Tibial nerve (tissue), 4 donors: ENCODE data around the gene ALG12. TPM values are rescaled to one million over a fixed set of nuclear protein-coding genes. Genes with fewer than 3 reads are reported as not detected.

Experiments used
- DNase-seq, 2 donors: peaks; one replicate each; pipeline ENCODE4 v3.0.0-alpha.2; 2019; ENCODE audit warnings: low spot score in 2 of 2
- H3K27ac ChIP-seq, 4 donors: fragments of 200-600 bp; sonication (generic) in 3 of 4; one replicate each; pipeline ENCODE4 v1.5.1; 2017 to 2019; ENCODE audit warnings: mild to moderate bottlenecking in 1 of 4
- H3K27me3 ChIP-seq, 2 donors: fragments of 200-600 bp; sonication (generic) in 1 of 2; one replicate each; pipeline versions ENCODE4 v1.5.1 to v1.6.0; 2017 to 2019
- H3K36me3 ChIP-seq, 3 donors: fragments of 200-600 bp; sonication (generic); one replicate each; pipeline ENCODE4 v1.5.1; 2018 to 2019
- H3K4me1 ChIP-seq, 4 donors: fragments of 200-600 bp; sonication (generic) in 3 of 4; one replicate each; pipeline ENCODE4 v1.5.1; 2017 to 2019
- H3K4me3 ChIP-seq, 4 donors: fragments of 200-600 bp; sonication (generic) in 3 of 4; one replicate each; pipeline ENCODE4 v1.5.1; 2017 to 2019; ENCODE audit warnings: mild to moderate bottlenecking in 1 of 4, moderate library complexity in 1 of 4
- H3K9me3 ChIP-seq, 4 donors: fragments of 200-600 bp; sonication (generic) in 3 of 4; one replicate each; pipeline ENCODE4 v1.5.1; 2017 to 2019
- CTCF ChIP-seq, 5 experiments: fragments of 200-600 bp in 3 of 5; fragments of 450-650 bp in 2 of 5; sonication (generic) in 3 of 5; IDR thresholded peaks; one replicate each; pipeline ENCODE4 v1.5.1; 2016 to 2019; ENCODE audit warnings: antibody characterized with exemption in 5 of 5, mild to moderate bottlenecking in 3 of 5, moderate library complexity in 2 of 5
- EP300 ChIP-seq, 2 donors: sonication (generic); formaldehyde crosslinking; IDR thresholded peaks; one replicate each; pipeline ENCODE4 v1.6.1; 2017; ENCODE audit warnings: antibody characterized with exemption in 2 of 2, mild to moderate bottlenecking in 1 of 2
- POLR2A ChIP-seq, 2 donors: fragments of 450-650 bp; IDR thresholded peaks; one replicate each; pipeline ENCODE4 v1.6.1; 2017; ENCODE audit warnings: antibody characterized with exemption in 2 of 2, mild to moderate bottlenecking in 2 of 2, moderate library complexity in 2 of 2
- WGBS, 2 donors: methylation state at CpG; one replicate each; pipeline ENCODE4 v1.1.5; 2018; 5-methylcytosine and 5-hydroxymethylcytosine counted together
- total RNA-seq, 4 donors: library from RNA; depleted of rRNA; stranded (reverse); fragments of >200 nt; gene quantifications; one replicate each; pipeline ENCODE4 v1.1.0, GENCODE V29; 2016

The ALG12 gene
- total RNA-seq, 4 donors from 2014 or later: 9.0 to 17.4 (median 14.5) TPM

DNA sequence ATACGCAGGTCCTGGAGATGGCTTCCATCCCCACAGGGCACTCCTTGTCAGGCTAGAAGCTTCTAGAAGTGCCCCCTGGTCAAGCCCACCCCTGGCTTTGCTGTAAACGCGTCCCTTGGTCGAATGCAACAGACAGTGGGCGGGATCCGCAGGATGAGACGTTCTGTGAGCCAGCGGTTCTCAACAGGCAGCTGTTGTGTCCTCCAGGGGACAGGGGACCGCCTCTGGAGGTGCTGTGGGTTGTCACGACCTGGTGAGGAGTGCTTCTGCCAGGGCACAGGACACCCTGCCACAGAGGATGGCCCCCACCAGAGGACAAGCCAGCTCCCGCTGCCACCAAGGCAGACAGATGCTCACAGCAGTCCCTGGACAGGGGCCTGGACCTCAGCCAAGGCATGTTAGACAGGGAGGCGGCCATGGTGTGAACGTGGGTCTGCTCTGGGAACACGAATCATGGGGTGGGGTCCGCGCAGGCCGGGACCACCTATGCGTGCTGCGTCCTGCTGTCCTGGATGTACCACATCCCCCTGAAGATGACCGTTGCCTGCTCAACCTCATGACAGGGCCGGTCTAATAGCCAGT, 11.8 kb upstream of the ALG12 start:
- Histone ChIP-seq H3K27ac (peak overlapping the region in 3 of 4 donors; percentile 34 to 98 (median 47)), H3K27me3 (peaks cover 0 to 7% of the 10 kb centered on the region in 2 donors), H3K9me3 (no peaks in the 10 kb centered on the region), H3K4me3 (no peak overlapping the region), H3K36me3 (peaks cover 0 to 23% (median 0%) of the 10 kb centered on the region in 3 donors), H3K4me1 (peaks cover 0 to 61% (median 40%) of the 10 kb centered on the region in 4 donors)
- WGBS, 2 donors: 48 to 67% methylated on average over 12 of the region's 21 CpGs
- DNase-seq: no peak
- TF ChIP-seq EP300 (IDR thresholded peaks at IDR 0.05): no peak
- TF ChIP-seq POLR2A (IDR thresholded peaks at IDR 0.05): no peak
- TF ChIP-seq CTCF (IDR thresholded peaks at IDR 0.05): no peak

DNA sequence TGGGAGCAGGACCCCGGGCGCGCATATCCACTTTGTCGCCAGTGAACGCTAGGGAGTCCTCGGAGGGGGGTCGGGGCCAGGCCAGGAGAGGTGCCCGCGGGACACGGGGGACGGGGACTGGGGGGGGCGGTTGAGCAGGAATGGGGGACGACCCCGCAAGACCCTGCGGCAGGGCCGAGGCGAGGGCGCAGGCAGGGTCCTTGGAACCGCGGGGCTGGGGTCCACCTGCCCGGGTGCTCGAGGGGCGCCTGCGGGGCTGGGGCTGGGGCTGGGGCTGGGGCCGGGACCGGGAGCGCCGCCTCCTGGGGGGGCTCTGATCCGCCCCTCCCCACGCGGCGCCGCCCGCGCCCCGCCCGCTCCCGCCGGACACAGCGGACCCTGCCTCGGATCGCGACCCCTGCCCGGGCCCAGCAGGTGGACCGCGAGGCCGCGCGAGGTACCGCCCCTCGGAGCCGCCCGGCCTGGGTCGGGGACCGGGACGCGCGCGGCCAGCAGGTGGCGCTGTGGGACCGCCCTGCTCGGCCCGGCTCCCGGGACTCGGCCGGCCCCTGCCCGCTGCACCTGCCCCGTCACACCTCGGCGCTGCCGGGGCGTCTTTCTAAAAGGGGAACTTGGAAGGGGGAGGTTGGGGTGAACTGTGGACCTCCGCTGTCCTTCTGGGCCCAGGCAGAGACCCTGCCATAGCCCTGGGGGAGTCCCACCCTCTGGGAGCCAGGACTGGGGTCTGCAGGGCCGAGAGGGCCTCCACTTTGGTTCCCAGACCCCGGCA, 11.2 kb upstream of the ALG12 start:
- TF ChIP-seq POLR2A (IDR thresholded peaks at IDR 0.05) (no peak), CTCF (IDR thresholded peaks at IDR 0.05) (peak; percentile 88 to 99 (median 98))

DNA sequence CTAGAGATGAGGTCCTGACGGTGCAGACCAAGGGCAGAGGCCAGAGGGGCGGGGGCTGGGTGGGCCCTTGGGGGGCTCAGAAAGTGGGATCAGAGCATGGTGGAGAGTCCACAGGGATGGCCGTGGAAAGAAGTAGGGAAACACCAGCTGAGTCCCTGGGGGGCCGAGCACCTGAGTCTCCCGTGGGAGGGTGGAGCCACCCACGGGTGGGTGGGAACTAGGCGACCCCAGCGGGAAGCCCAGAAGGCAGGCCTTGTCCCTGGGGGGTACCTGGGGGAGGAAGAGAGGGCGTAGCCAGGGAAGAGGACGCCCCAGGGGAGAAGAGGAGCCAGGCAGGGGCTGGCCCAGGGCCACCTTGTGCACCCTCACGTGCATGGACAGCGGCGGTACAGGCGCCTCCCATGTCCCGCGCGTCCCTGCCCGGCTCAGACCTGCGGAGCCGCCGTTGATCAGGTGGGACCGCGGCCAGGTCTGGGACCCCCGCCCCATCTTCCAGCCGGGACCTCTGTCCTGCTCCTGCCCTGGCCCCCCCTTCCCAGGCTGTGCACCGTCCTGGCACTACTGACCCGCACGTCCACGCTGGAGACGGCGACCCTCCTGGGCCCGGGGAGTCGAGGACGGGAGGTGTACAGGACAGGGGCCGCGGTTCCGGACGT, 10.4 kb upstream of the ALG12 start:
- WGBS, 2 donors: 41 to 60% methylated on average over 14 to 37 of the region's 38 CpGs

More for the DNA sequence above, 11.2 kb upstream of the ALG12 start:
- no peaks in the 10 kb centered on the region for H3K9me3 ChIP-seq
- H3K4me1 ChIP-seq: peaks cover 0 to 54% (median 34%) of the 10 kb centered on the region in 4 donors
- H3K4me3 ChIP-seq: peak overlapping the region in 1 of 4 donors; percentile 27
- 9% methylated on average over 10 to 12 of the region's 75 CpGs for WGBS, 2 donors
- peaks cover 0 to 7% of the 10 kb centered on the region in 2 donors for H3K27me3 ChIP-seq
- peak overlapping the region in 2 of 4 donors; percentile 47 to 98 for H3K27ac ChIP-seq
- DNase-seq: no peak
- H3K36me3 ChIP-seq: peaks cover 0 to 30% (median 0%) of the 10 kb centered on the region in 3 donors

GRCh38 chr22:49928185-49928495, 9.9 kb upstream of the ALG12 start:
- no peak for DNase-seq
- H3K27ac ChIP-seq: no peak overlapping the region
- H3K27me3 ChIP-seq: peaks cover 0 to 7% of the 10 kb centered on the region in 2 donors
- H3K9me3 ChIP-seq: no peaks in the 10 kb centered on the region
- 89 to 91% methylated on average over 4 to 6 of the region's 8 CpGs for whole genome bisulfite sequencing, 2 donors
- H3K36me3 ChIP-seq: peaks cover 0 to 43% (median 0%) of the 10 kb centered on the region in 3 donors
- H3K4me3 ChIP-seq: no peak overlapping the region
- peaks cover 0 to 42% (median 22%) of the 10 kb centered on the region in 4 donors for H3K4me1 ChIP-seq
- TF ChIP-seq EP300 (IDR thresholded peaks at IDR 0.05) (no peak), POLR2A (IDR thresholded peaks at IDR 0.05) (no peak), CTCF (IDR thresholded peaks at IDR 0.05) (no peak)

More for the DNA sequence above, 10.4 kb upstream of the ALG12 start:
- H3K27ac ChIP-seq: no peak overlapping the region
- peaks cover 0 to 38% (median 0%) of the 10 kb centered on the region in 3 donors for H3K36me3 ChIP-seq
- no peak overlapping the region for H3K4me3 ChIP-seq
- peaks cover 0 to 7% of the 10 kb centered on the region in 2 donors for H3K27me3 ChIP-seq
- TF ChIP-seq POLR2A (IDR thresholded peaks at IDR 0.05) (no peak), CTCF (IDR thresholded peaks at IDR 0.05) (no peak), EP300 (IDR thresholded peaks at IDR 0.05) (no peak)
- DNase-seq: no peak
- H3K4me1 ChIP-seq: peaks cover 0 to 47% (median 26%) of the 10 kb centered on the region in 4 donors
- no peaks in the 10 kb centered on the region for H3K9me3 ChIP-seq
